Adipose tissue (tissue), 3 donors: ENCODE data around the gene BCAS1. TPM values are rescaled to one million over a fixed set of nuclear protein-coding genes. Genes with fewer than 3 reads are reported as not detected.
A peak's percentile ranks its signal among the peaks of the same experiment; 100 is the strongest.
"Not testable (repeated sequence)": the region's sequence is repeated elsewhere in the genome, so short reads cannot be mapped to it uniquely, and the experiment has no call there.

Experiments
- H3K27ac ChIP-seq: one replicate; pipeline ENCODE4 v1.5.1; 2013; ENCODE audit warnings: low read depth, low read length
- WGBS, 3 donors: extraction: QIAGEN DNeasy Blood & Tissue Kit; methylation state at CpG; one replicate each; pipeline ENCODE4 v1.1.7; 2013; 5-methylcytosine and 5-hydroxymethylcytosine counted together
- polyA plus RNA-seq, 3 donors: library from polyadenylated mRNA; stranded (reverse); fragments of 200-250 nt; gene quantifications; one replicate each; pipeline ENCODE4 v1.2.3, GENCODE V29; 2013
- donor health status: healthy with polysubstance abuse.
- donor health status: Bipolar disorder and iron deficiency.
- donor health status: healthy.

BCAS1 gene
- polyA plus RNA-seq, 3 donors, result 0.24 to 4.8 (median 1.9) TPM

GRCh38 chr20:53943522-53944291 lies 126.7 kb downstream of the BCAS1 start:
- WGBS, 3 donors, result 7 to 12% (median 10%) methylated on average over 11 of the region's 11 CpGs
- H3K27ac ChIP-seq, result no peak overlapping the region

- WGBS, 3 donors, result 82 to 85% (median 82%) methylated on average over 3 of the region's 3 CpGs
- no peak overlapping the region for H3K27ac ChIP-seq
Observed at GRCh38 chr20:53942973-53943372, 127.4 kb downstream of the BCAS1 start.

GRCh38 chr20:53942472-53942816 lies 128.0 kb downstream of the BCAS1 start:
- 82 to 92% (median 89%) methylated on average over 6 of the region's 6 CpGs for WGBS, 3 donors
- no peak overlapping the region for H3K27ac ChIP-seq

GRCh38 chr20:53941680-53942471 lies 128.5 kb downstream of the BCAS1 start:
- 71 to 79% (median 75%) methylated on average over 7 of the region's 7 CpGs for WGBS, 3 donors
- no peak overlapping the region for H3K27ac ChIP-seq

GRCh38 chr20:53940907-53941545 lies 129.4 kb downstream of the BCAS1 start:
- H3K27ac ChIP-seq, result no peak overlapping the region
- 39 to 64% (median 41%) methylated on average over 6 of the region's 6 CpGs for WGBS, 3 donors

- 49 to 55% (median 52%) methylated on average over 7 of the region's 7 CpGs for whole genome bisulfite sequencing, 3 donors
- peak overlapping the region; percentile 72 for H3K27ac ChIP-seq
Observed at GRCh38 chr20:53940360-53940702, 130.1 kb downstream of the BCAS1 start.

GRCh38 chr20:53939572-53940359 lies 130.6 kb downstream of the BCAS1 start:
- WGBS, 3 donors, result 5 to 11% (median 7%) methylated on average over 7 of the region's 7 CpGs
- H3K27ac ChIP-seq, result no peak overlapping the region

- H3K27ac ChIP-seq, result no peak overlapping the region
- 30 to 60% (median 41%) methylated on average over 3 of the region's 3 CpGs for WGBS, 3 donors
Observed at GRCh38 chr20:53939190-53939571, 131.2 kb downstream of the BCAS1 start.

- 72 to 91% (median 77%) methylated on average over 1 of the region's 1 CpG for WGBS, 3 donors
- no peak overlapping the region for H3K27ac ChIP-seq
Observed at GRCh38 chr20:53938739-53939138, 131.7 kb downstream of the BCAS1 start.

GRCh38 chr20:53937929-53938367 lies 132.4 kb downstream of the BCAS1 start:
- 88 to 93% (median 92%) methylated on average over 5 of the region's 5 CpGs for WGBS, 3 donors
- no peak overlapping the region for H3K27ac ChIP-seq

- 86 to 89% (median 88%) methylated on average over 5 of the region's 5 CpGs for WGBS, 3 donors
Observed at GRCh38 chr20:53937339-53937741, 133.1 kb downstream of the BCAS1 start.

GRCh38 chr20:53935344-53936084 lies 134.9 kb downstream of the BCAS1 start:
- WGBS, 3 donors, result 53 to 80% (median 53%) methylated on average over 5 of the region's 5 CpGs
- no peak overlapping the region for H3K27ac ChIP-seq

More at GRCh38 chr20:53937339-53937741, 133.1 kb downstream of the BCAS1 start:
- no peak overlapping the region for H3K27ac ChIP-seq

GRCh38 chr20:53934421-53935343 lies 135.7 kb downstream of the BCAS1 start:
- no peak overlapping the region for H3K27ac ChIP-seq
- 15 to 56% (median 20%) methylated on average over 6 of the region's 6 CpGs for WGBS, 3 donors

- H3K27ac ChIP-seq, result no peak overlapping the region
- 82 to 92% (median 87%) methylated on average over 2 of the region's 2 CpGs for WGBS, 3 donors
Observed at GRCh38 chr20:53933232-53933846, 137.1 kb downstream of the BCAS1 start.

GRCh38 chr20:53932655-53933192 lies 137.7 kb downstream of the BCAS1 start:
- whole genome bisulfite sequencing, 3 donors, result 94 to 96% (median 95%) methylated on average over 5 of the region's 5 CpGs
- not testable (repeated sequence) for H3K27ac ChIP-seq

- no peak overlapping the region for H3K27ac ChIP-seq
- WGBS, 3 donors, result 53 to 82% (median 79%) methylated on average over 1 of the region's 1 CpG
Observed at GRCh38 chr20:53931597-53931996, 138.8 kb downstream of the BCAS1 start.
